Measurements from ENCODE around the gene DENND1C. TPM values are rescaled to one million over a fixed set of nuclear protein-coding genes. Genes with fewer than 3 reads are reported as not detected.

Gene DENND1C
- total and polyA plus RNA-seq, 9 of the 15 experiments (the other 6 are each of a cell fraction or from before 2014, with no cell fraction given): 0.03 to 1.2 (median 0.32) TPM; not detected in 1

- TF ChIP-seq NR1H2 (CRISPR knock-in tag; IDR thresholded peaks at IDR 0.05) (no peak), ZNF77 (CRISPR knock-in tag; IDR thresholded peaks at IDR 0.05) (no peak), ZNF23 (CRISPR knock-in tag; IDR thresholded peaks at IDR 0.05) (no peak), NRF1 (conservative IDR thresholded peaks at IDR 0.05 in 1 of 2, IDR thresholded peaks at IDR 0.05 in 1 of 2) (peak in 1 of 2 experiments; percentile 15; a peak in 1 of 4 replicates), HLTF (IDR thresholded peaks at IDR 0.05) (no peak), CLOCK (CRISPR knock-in tag; IDR thresholded peaks at IDR 0.05; ENCODE audit: borderline replicate concordance) (no peak), VEZF1 (CRISPR knock-in tag; IDR thresholded peaks at IDR 0.05) (peak; percentile 69), POLR2G (IDR thresholded peaks at IDR 0.05; ENCODE audit: low read depth, low read length) (peak; percentile 37; the same call in 1 of the 2 replicates), SREBF1 (IDR thresholded peaks at IDR 0.05; ENCODE audit: borderline replicate concordance, low read depth, low read length) (no peak), ZNF311 (CRISPR knock-in tag; IDR thresholded peaks at IDR 0.05) (no peak), HNRNPK (IDR thresholded peaks at IDR 0.05; ENCODE audit: low read depth, low read length, poor library complexity, severe bottlenecking) (no peak), TBL1XR1 (IDR thresholded peaks at IDR 0.05; ENCODE audit: low read length in 2 of 2) (no peak), ZBTB17 (CRISPR knock-in tag; IDR thresholded peaks at IDR 0.05) (no peak), C11orf30 (IDR thresholded peaks at IDR 0.05; ENCODE audit: low read depth) (no peak)
These were observed 20.4 kb upstream of the DENND1C start, which contains the start of gene TUBB4A (continued) for GRCh38 chr19:6501740-6502648.

All from K562 (cell line).